Ovary (tissue), 9 donors: ENCODE data around the gene MEGF9. TPM values are rescaled to one million over a fixed set of nuclear protein-coding genes. Genes with fewer than 3 reads are reported as not detected.

Experiments
- DNase-seq, 5 donors: peaks; one replicate each; pipeline ENCODE4 v3.0.0-alpha.2; 2019 to 2020
- H3K27ac ChIP-seq, 2 donors: fragments of 200-600 bp; one replicate each; pipeline versions ENCODE4 v1.5.1 to v1.8.0; 2019 to 2022
- H3K27me3 ChIP-seq: fragments of 200-600 bp; one replicate; pipeline ENCODE4 v1.8.0; 2022
- H3K36me3 ChIP-seq: fragments of 200-600 bp; sonication (generic); one replicate; pipeline ENCODE4 v1.5.1; 2019
- H3K4me1 ChIP-seq: one replicate; pipeline ENCODE4 v1.8.1; 2013; ENCODE audit warnings: mild to moderate bottlenecking, moderate library complexity; ENCODE audit not compliant: insufficient read depth
- H3K4me3 ChIP-seq: fragments of 200-600 bp; sonication (generic); one replicate; pipeline ENCODE4 v1.5.1; 2017
- H3K9me3 ChIP-seq, 2 donors: fragments of 200-600 bp in 1 of 2; sonication (generic) in 1 of 2; one replicate each; pipeline versions ENCODE4 v1.5.1 to v1.8.1; 2013 to 2019; ENCODE audit warnings: mild to moderate bottlenecking in 1 of 2, moderate library complexity in 1 of 2
- EP300 ChIP-seq: sonication (generic); formaldehyde crosslinking; IDR thresholded peaks from one replicate; pipeline ENCODE4 v1.6.1; 2017; ENCODE audit warnings: antibody characterized with exemption
- POLR2A ChIP-seq: fragments of 450-650 bp; IDR thresholded peaks from one replicate; pipeline ENCODE4 v1.6.1; 2017; ENCODE audit warnings: antibody characterized with exemption, mild to moderate bottlenecking, moderate library complexity
- WGBS, 3 donors: extraction: QIAGEN DNeasy Blood & Tissue Kit in 1 of 3; methylation state at CpG; one replicate each; pipeline versions ENCODE4 v1.1.5 to v1.1.7; 2013 to 2017; 5-methylcytosine and 5-hydroxymethylcytosine counted together
- intact Hi-C, 4 donors: fragments of 100-400 bp; cut with DNase I; formaldehyde crosslinking; loops; one replicate each; pipeline versions ENCODE4 v1.11.0 to v1.15.1; 2022 to 2023
- polyA plus RNA-seq, 2 donors: library from polyadenylated mRNA; stranded (reverse); fragments of 200-250 nt in 1 of 2; fragments of 350-450 nt in 1 of 2; fragmentation: Illumina TruSeq in 1 of 2; extraction: RNeasy Lipid Tissue Mini Kit (QIAGEN cat#74804) in 1 of 2; gene quantifications; one replicate each; pipeline ENCODE4 v1.2.3, GENCODE V29; 2013 to 2014
- total RNA-seq, 7 donors: library from RNA; depleted of rRNA in 2 of 7; stranded (reverse); fragments of >200 nt in 2 of 7; fragmentation: NEBNext Ultra II Directional in 3 of 7; extraction: Animal tissue kit (Norgen Biotek cat#: 25700) in 3 of 7; gene quantifications; one replicate each; pipeline versions ENCODE4 v1.1.0 to v1.2.4, GENCODE V29; 2016 to 2023
- TF ChIP-seq, protein P1 (sequence below), 3 donors: fragments of 450-650 bp in 2 of 3; fragments of 200-600 bp in 1 of 3; IDR thresholded peaks; one replicate each; pipeline versions ENCODE4 v1.5.1 to v1.8.0; 2016 to 2022; ENCODE audit warnings: antibody characterized with exemption in 3 of 3, mild to moderate bottlenecking in 1 of 3
- donor health status: DM: no; HTN: no; CAD: no; lungs with moderate emphysema.
- donor health status: DM: no; HTN: no; CAD: no.
- donor health status: Bipolar disorder and iron deficiency.
- donor health status: DM: yes; HTN: yes; CAD: no.
- donor health status: DM: no; HTN: no; CAD: no.
- donor health status: DM: yes; HTN: yes; CAD: no.

Gene MEGF9
- total and polyA plus RNA-seq, 9 donors: 9.9 to 27.3 (median 14.6) TPM

DNA sequence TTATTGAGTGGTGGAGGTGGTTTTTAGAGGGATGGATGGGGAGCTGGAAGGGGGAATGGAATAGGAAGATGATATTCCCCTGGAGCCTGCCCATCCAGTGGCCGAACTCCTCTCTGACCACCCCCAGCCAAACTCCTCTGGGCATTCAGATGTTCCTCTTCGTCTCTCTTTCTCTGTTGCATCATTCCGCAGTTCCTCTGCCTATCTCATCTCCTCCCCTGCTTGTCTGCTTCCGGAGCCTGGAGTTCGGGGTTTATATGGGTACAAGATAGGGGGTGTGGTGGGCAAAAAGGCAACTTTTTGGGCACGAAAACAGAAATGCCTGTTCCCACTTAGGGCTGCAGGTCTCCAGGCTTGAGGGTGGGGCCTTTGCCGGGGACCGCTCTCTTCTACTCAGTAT lies 122.1 kb downstream of the MEGF9 start:
- H3K9me3 ChIP-seq: no peaks in the 10 kb centered on the region
- 93 to 98% (median 95%) methylated on average over 8 of the region's 8 CpGs for WGBS, 3 donors
- H3K4me1 ChIP-seq: no peaks in the 10 kb centered on the region
- no peaks in the 10 kb centered on the region for H3K36me3 ChIP-seq
- H3K27ac ChIP-seq: no peak overlapping the region
- DNase-seq: no peak
- no peaks in the 10 kb centered on the region for H3K27me3 ChIP-seq
- TF ChIP-seq EP300 (no peak), POLR2A (no peak)
- TF ChIP-seq, protein P1, sequence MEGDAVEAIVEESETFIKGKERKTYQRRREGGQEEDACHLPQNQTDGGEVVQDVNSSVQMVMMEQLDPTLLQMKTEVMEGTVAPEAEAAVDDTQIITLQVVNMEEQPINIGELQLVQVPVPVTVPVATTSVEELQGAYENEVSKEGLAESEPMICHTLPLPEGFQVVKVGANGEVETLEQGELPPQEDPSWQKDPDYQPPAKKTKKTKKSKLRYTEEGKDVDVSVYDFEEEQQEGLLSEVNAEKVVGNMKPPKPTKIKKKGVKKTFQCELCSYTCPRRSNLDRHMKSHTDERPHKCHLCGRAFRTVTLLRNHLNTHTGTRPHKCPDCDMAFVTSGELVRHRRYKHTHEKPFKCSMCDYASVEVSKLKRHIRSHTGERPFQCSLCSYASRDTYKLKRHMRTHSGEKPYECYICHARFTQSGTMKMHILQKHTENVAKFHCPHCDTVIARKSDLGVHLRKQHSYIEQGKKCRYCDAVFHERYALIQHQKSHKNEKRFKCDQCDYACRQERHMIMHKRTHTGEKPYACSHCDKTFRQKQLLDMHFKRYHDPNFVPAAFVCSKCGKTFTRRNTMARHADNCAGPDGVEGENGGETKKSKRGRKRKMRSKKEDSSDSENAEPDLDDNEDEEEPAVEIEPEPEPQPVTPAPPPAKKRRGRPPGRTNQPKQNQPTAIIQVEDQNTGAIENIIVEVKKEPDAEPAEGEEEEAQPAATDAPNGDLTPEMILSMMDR (IDR thresholded peaks at IDR 0.05): no peak
- no peak overlapping the region for H3K4me3 ChIP-seq
- intact Hi-C loops: no loop called here

DNA sequence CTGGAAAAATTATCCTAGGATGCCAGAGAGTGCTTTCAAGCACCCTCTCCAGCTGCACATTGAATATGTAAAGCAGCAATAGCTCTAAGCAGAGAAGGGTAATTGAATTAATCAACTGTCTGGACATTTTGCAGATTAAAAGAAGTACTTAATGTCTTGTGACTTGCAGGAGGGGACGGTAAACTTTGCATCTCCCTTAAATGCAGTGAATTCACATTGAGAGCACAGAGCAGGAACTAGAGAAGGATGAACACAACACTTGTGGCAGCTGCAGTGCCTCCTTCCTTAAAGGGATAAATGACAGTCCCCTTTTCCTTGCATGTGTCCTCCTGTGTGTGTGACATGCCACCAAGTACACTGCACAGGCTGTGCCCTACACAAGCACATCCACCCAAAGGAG lies 126.9 kb downstream of the MEGF9 start:
- TF ChIP-seq, protein P1 (IDR thresholded peaks at IDR 0.05): no peak
- intact Hi-C loops: no loop called here
- 27 to 71% (median 28%) methylated on average over 1 of the region's 1 CpG for WGBS, 3 donors
- DNase-seq: no peak
- Histone ChIP-seq H3K4me1 (no peaks in the 10 kb centered on the region), H3K9me3 (no peaks in the 10 kb centered on the region), H3K27me3 (no peaks in the 10 kb centered on the region), H3K4me3 (no peak overlapping the region), H3K36me3 (no peaks in the 10 kb centered on the region), H3K27ac (no peak overlapping the region)

DNA sequence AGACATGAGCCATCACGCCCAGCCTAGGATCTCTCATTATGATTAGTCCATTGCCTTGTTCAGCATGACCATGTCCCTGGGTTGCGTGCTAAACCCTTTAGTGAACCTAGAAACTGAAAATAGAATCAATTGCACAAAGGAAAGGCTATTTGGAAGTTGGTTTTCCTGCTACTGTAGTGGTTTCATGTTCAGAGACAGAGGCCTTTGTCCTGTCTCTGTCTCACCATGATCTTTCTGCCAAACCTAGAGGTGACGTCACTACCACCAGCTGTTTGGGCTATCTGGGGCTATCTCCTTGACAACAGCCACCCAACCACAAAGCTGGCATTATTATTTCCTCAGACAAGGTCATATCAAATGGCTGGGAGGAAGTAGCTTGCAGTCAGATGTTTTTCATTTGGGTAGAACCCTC lies 130.3 kb downstream of the MEGF9 start:
- no peak for DNase-seq
- H3K4me1 ChIP-seq: peaks cover 3% of the 10 kb centered on the region
- H3K27ac ChIP-seq: no peak overlapping the region
- 69 to 83% (median 70%) methylated on average over 3 of the region's 3 CpGs for WGBS, 3 donors
- TF ChIP-seq POLR2A: no peak
- no peak for TF ChIP-seq EP300
- TF ChIP-seq, protein P1 (IDR thresholded peaks at IDR 0.05): no peak
- no peak overlapping the region for H3K4me3 ChIP-seq
- intact Hi-C loops: no loop called here
- no peaks in the 10 kb centered on the region for H3K27me3 ChIP-seq
- no peaks in the 10 kb centered on the region for H3K36me3 ChIP-seq
- H3K9me3 ChIP-seq: no peaks in the 10 kb centered on the region

DNA sequence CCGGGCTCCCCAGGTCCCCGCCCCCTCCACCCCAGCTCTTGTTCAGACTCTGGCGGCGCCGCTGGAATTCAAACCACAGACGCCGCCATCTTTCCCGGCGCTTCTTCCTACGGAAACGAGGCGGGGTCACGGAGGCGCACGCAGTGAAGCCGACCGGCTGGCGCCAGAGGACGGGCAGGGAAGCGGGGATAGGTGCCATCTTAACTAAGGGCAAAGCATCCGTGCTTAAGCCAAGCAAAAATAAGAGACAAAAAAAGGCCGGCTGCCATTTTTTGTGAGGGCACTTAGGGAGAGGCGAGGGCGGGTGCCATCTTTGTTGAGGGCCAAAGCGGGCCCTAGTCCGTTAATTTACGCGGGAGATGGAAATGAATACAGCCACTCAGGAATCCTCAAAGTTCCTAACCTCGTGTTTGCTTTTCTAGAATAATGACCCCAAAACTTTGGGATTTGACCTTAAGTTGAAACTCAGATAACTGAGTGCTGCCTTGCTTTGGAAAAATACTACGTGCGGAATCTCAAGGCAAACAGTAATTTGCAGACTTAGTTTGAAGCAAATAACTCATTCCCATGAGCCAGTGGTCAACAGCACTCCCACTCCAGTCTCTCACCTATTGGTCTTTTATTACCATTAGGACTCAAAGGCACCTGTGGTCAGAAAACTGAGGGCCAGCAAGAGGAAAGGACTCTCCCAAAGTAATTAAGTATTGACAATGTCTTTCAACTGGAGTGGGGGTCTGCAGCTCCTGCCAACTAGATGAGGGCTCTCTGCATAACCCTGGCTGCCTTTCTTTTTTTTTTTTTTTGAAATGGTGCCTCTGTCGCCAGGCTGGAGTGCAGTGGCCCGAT lies 134.0 kb downstream of the MEGF9 start, which contains the start of gene CDK5RAP2:
TSS of gene CDK5RAP2 (minus strand) at position 117 of the 846 bp plus-strand sequence. CDS start 189 bp downstream, outside the sequence.
- TF ChIP-seq POLR2A (no peak), EP300 (no peak)
- TF ChIP-seq, protein P1 (IDR thresholded peaks at IDR 0.05): no peak
- Histone ChIP-seq H3K27ac (peak within 1 kb of the TSS in 1 of 2 donors; percentile 41), H3K4me3 (peak within 1 kb of the TSS; percentile 99), H3K27me3 (no peaks in the 10 kb centered on the region), H3K9me3 (no peaks in the 10 kb centered on the region), H3K36me3 (no peaks in the 10 kb centered on the region), H3K4me1 (peaks cover 6% of the 10 kb centered on the region)
- WGBS, 3 donors: 10 to 12% (median 10%) methylated on average over 32 to 33 of the region's 33 CpGs
- intact Hi-C loops: no loop called here
- peak; percentile 93 to 95 (median 94) for DNase-seq
